Dendritic cell treated with granulocyte-macrophage colony-stimulating factor and Interleukin-4, amounts not matched to agents 40 ng/mL and 50 ng/mL, for 4 days (primary cell): Measurements from ENCODE around the gene IRAK4.

ENCODE experiments used
- H3K27ac Mint-ChIP-seq: one replicate; pipeline ENCODE4 v1.8.0; 2022; ENCODE audit warnings: mild to moderate bottlenecking, mixed read lengths
- H3K27me3 Mint-ChIP-seq: one replicate; pipeline ENCODE4 v1.8.0; 2022; ENCODE audit warnings: mild to moderate bottlenecking, mixed read lengths
- H3K36me3 Mint-ChIP-seq: one replicate; pipeline ENCODE4 v1.8.0; 2022; ENCODE audit warnings: low read depth, mixed read lengths
- H3K4me1 Mint-ChIP-seq: one replicate; pipeline ENCODE4 v1.8.0; 2022; ENCODE audit warnings: low read depth, mixed read lengths
- H3K4me3 Mint-ChIP-seq: one replicate; pipeline ENCODE4 v1.8.0; 2022; ENCODE audit warnings: mild to moderate bottlenecking, moderate library complexity, mixed read lengths
- H3K9me3 Mint-ChIP-seq: one replicate; pipeline ENCODE4 v1.8.0; 2022; ENCODE audit warnings: mixed read lengths
- intact Hi-C: fragments of 100-400 bp; cut with micrococcal nuclease; formaldehyde crosslinking; loops from one replicate; pipeline ENCODE4 v1.15.0; 2022

IRAK4 gene

DNA sequence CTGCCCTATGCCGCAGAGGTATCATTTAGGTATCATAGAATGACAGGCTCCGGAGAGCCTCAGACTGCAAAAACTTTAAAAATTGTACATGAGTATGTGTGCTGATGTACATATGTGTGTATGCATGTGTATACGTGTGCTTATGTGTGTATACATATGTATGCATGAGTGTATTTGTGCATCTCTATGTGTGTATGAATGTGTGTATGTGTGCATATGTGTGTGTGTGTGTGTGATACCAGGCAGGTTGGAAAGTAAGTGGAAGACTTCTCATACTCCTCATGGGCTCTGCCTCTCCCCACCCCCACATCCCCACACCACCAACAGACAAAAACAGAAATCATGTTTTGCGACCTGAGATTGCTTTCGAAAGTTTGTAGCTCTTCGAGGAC is 76.5 kb downstream of the IRAK4 start:
- H3K4me1 Mint-ChIP-seq = peaks cover 19% of the 10 kb centered on the region
- H3K4me3 Mint-ChIP-seq = peak overlapping the region; percentile 78
- H3K27me3 Mint-ChIP-seq = peaks cover 41% of the 10 kb centered on the region
- no peaks in the 10 kb centered on the region for H3K36me3 Mint-ChIP-seq
- H3K27ac Mint-ChIP-seq = peak overlapping the region; percentile 82
- no peaks in the 10 kb centered on the region for H3K9me3 Mint-ChIP-seq
- intact Hi-C loops = loop anchor here (5.0 kb wide), 1 partner anchor 1248 kb away; the partner anchor contains the start of gene PRICKLE1

DNA sequence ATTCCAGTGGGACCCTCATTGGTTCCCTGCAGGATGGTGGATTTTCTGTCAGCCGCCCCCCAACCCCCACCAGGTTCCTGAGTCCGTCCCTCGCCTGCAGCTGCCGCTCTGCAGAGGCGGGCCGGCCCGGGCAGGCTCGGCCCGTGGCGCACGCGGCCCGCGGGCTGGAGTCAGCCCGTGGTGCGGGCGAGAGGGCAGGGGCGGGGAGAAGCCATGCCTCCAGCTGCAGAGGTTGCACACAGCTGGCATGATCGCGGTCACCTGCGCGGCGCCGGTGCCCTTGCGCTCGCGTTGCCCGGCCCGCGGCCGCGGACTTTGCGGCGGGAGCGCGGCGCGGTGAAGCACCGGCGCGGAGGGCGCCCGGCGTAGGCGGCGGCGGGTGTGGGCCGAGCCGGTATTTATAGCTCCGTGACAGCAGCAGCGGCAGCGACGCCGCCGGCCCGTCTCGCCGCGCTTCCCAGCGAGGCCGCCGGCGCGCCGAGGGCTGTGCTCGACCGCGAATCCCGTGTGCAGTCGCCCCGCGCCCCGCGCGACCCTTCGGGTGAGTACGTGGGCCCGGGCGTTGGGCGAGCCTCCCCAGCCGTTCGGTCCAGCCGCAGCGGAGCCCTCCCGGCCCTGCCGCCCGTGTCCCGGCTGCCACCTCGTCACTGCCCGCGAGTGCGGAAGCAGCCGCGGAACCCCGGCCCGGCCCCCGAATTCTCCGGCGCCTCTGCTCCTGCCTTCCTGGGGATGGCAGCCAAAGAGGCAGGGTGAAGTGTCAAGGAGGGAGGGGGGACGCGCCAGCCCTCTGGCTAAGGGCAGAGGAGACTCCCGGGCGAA is 77.1 kb downstream of the IRAK4 start, which contains the start of gene TMEM117:
TSS of gene TMEM117 (plus strand) at position 426 of the 819 bp plus-strand sequence.
- H3K9me3 Mint-ChIP-seq = no peaks in the 10 kb centered on the region
- peaks cover 37% of the 10 kb centered on the region for H3K27me3 Mint-ChIP-seq
- intact Hi-C loops = loop anchor here (1.0 to 5.0 kb wide), 2 partner anchors 30 to 1249 kb away; partner anchors contain the start of genes PRICKLE1 and TWF1
- peaks cover 19% of the 10 kb centered on the region for H3K4me1 Mint-ChIP-seq
- H3K36me3 Mint-ChIP-seq = no peaks in the 10 kb centered on the region
- H3K4me3 Mint-ChIP-seq = peak within 1 kb of the TSS; percentile 78
- peak within 1 kb of the TSS; percentile 82 for H3K27ac Mint-ChIP-seq

DNA sequence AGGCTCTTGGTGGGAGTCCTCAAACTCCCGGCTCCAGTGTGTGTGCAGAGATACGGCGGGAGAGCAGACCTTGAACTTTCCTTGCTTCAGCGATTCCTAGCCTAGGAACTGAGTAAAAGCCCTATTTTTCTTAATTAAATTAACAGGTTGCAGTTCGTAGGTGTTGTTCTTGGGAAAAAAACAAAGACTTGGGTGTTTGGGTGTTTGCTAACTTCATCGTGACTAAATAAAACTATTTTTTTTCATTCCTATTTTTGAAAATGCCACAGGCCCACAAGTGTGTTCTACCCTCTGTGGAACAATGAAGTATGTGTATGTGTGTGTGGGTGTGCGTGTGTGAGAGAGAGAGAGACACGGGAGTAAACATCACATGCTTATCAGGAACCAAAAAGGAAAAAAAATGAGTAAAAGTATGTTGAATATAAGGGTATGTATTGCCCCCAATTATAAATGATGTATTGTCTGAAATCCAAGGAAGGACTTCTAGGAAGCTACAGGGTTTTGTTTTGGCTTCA is 77.8 kb downstream of the IRAK4 start:
- Mint-ChIP-seq H3K27me3 (peaks cover 37% of the 10 kb centered on the region), H3K9me3 (no peaks in the 10 kb centered on the region), H3K36me3 (no peaks in the 10 kb centered on the region), H3K4me1 (peaks cover 19% of the 10 kb centered on the region), H3K4me3 (peak overlapping the region; percentile 78), H3K27ac (peak overlapping the region; percentile 82)
- intact Hi-C loops = loop anchor here (1.0 to 5.0 kb wide), 2 partner anchors 30 to 1249 kb away; partner anchors contain the start of genes PRICKLE1 and TWF1
